ENCODE results near the gene PPP5C.
A peak's percentile ranks its signal among the peaks of the same experiment; 100 is the strongest.
"Not testable (repeated sequence)": the region's sequence is repeated elsewhere in the genome, so short reads cannot be mapped to it uniquely, and the experiment has no call there.

PPP5C gene

DNA sequence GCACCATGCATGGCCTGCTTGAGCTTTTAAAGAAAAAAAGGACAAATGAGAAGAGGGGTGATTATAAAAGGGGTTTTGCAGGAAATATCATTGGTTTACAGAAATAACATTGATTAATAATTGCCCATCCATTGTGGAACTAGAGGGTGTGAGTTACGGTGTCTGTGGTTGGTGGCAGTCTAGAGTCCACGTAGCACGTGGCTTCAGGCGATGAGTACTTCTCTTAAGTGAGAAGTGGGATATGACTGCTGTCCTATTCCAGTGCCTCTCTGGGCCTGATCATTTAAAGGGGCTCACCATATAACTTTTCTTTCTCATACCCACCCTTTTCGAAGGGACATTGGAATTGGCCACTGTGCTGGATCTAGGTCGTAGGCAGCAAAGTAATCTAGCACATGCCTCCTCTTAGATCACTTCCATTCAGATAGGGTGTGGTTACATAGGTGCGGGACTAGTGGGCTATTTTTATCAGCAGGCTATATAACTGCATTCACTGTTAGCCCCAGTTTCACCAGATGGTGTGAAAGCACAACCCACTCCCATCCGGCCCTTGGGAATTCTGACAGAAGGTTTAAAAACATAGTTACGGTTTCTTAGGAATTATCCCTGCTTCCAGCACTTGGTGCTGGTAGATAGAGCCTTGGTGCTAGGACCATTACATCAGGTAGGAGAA, 19.9 kb downstream of the PPP5C start:
- peak; percentile 76 for DNase-seq (ENCODE audit: low spot score)

DNA sequence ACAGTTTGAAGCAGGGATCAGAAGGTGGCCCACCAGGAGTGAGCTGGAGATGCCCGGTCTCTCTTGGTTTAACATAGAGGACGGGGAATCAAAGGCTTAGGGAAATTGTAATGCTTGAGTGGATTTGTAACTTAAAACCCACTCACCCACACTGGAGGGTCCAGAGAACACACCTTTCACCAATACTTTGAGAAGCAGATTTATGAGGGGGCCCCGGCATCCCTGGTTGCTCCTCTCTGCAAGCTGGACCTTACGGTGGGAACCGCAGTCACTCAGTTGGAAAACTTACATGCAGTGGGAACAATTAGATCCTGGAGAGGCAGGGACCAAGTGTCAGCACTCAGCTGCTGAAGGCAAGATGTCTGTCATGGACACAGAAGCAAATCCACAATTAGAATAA, 20.5 kb downstream of the PPP5C start:
- no peak for DNase-seq (ENCODE audit: low spot score)

DNA sequence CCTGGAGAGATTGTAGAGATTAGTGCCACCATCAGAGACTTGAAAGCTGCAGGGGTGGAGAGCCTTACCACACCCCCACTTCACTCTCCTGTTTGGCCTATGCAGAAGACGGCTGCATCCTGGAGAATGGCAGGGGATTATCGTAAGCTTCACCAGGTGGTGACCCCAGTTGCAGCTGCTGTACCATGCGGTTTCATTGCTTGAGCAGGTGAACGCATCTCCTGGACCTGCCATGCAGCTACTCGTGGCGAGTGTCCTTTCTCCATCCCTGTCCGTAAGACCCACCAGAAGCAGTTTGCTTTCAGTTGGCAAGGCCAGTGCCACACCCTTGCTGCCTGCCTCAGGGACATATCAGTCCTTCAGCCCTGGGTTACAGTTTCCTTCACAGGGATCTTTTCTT, 21.2 kb downstream of the PPP5C start:
- peak; percentile 81 for DNase-seq (ENCODE audit: low spot score)

DNA sequence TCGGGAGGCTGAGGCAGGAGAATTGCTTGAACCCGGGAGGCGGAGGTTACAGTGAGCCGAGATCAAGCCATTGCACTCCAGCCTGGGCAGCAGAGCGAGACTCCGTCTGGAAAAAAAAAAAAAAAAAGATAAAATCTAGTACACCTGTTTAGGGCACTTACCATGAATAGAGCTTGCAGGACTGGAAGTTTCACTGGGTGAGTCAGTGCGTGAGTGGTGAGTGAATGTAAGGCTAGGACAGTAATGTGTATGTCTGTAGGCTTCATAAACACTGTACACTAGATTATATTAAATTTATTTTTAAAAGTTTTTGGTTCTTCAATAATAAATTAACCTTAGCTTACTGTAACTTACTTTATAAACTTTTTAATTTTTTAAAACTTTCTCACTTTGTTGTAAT, 22.9 kb downstream of the PPP5C start:
- DNase-seq (ENCODE audit: low spot score) = no peak

DNA sequence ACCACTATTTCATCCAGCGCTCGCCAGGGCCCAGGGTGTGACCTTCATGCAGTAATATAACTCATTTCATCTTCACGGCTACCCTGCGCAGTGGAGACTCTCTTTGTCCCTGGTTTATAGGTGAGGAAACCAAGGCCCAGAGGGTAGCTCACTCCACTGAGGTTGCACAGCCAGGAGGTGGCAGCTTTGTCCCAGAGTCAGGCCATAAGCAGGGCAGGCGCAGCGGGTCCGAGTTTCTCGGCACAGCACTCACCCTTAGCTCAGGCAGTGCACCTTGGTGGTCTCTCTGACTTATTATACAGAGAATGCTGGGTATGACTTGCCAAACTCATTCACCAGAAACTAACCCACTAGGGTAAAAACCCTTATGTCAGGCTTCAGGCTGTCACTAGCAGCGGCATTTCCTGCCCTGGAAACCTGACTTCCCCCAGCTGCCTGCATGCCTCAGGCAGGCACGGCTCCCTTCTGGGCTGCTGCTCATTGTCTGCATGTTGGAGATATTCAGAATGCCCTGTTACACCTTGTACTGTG, 24.5 kb downstream of the PPP5C start:
- DNase-seq (ENCODE audit: low spot score) = no peak

DNA sequence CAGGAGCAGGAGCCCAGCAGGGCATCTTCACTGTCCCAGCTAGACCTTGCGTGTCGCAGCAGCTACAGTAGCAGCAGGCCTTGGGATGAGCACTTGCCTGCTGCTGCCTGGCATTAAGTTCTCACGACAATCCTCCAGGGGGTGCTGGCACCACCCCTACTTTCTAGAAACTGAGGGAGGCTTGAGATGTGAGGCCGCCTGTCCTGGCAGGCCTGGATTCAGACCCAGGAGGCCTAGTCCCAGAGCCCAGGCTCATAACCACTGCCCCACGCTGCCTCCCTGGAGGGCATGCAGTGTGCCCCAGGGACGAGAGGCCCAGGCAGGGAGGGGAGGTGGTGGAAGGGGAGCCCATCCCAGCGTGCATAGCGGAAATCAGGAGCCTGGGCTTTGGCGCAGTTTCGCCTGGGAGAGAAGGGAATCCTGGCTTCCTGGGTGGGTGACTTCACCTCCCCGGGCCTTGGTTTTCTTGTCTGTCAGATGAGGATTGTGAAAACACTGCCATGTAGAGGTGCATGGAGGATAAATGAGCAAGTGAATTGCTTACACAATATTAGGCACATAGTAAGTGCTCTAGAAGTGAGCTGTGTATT, 26.1 kb downstream of the PPP5C start:
- DNase-seq (ENCODE audit: low spot score) = peak; percentile 73

DNA sequence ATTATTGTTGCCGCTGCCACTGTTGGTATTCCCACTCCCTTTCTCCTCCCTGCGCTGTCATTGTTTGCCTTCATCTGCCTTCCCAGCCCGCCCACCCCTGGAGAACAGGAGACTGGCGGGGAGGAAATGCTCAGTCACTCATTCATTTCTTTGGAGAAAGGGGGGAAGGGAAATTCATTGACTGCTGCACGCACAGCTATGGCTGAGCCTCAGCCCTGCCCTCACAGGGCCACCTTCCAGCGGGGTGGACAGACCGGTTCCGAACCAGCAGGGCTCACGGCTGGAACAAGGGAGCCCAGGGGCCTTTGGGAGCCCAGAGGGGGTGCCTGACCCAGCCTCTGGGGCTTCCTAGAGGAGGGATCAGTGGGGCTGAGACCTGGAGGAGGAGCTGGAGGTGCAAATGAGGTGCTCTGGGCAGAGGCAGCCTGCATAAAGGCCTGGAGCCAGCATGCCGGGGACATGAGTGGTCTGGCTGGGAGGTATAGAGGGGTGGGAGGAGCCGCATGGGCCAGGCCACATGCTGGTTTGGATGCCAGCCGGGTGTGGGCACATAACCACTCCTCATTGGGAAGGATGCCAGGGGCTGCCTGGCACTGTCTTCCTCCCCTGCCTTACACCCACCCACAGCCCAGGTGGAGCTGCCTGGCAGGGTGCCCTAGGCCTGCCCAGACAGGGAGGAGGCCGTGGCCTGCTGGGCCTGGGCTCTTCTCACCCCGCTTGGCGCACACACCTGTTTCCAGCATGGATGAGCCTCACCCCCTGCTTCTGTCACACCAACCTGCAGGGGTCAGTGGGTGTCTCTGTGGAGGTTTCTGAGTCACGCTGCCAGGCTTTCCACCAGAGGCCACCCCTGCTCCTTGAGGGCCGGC, 26.8 kb downstream of the PPP5C start:
- peak; percentile 64 for DNase-seq (ENCODE audit: low spot score)

DNA sequence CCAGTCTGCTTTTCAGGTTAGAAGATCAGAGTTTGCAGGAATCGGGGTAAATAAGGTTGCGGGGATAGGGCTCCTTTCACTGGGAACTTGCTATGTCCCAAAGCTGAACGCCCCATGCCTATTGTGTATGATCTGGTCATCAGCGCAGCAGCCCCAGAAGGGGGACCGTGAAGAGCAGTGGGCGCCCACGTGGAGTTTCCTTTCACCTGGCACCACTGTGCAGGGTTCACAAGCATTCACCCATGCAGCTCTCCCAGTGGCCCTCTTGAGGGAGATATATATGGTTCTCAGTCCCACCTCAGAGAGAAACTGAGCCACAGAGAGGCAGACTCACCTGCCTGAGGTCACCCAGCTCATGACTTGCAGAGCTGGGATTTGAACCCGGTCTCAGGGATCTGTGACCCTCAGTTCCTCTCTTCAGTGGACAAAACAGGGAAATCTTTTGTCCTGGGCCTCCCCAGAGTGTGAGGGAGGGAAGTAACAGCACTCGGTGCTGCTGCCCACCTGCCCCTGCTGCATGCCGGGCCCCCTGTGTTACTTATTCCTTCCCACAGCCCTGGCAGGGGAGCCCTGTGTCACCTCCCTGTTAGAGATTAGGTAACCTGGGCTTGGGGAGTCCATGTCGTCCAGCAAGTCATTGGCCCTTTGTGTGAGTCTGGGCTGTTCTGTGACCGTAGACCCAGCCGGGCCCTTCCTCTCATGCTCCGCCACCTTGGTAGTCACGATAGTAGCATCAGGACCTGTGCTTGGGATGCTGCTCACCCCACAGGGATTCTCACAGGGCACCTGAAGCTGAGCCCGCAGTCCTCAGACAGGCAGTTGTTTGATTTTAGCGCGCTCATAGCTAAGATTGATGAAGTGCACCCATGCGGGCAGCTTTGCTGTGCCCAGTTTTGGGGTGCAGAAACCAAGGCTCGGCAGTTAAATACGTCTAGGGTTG, 27.9 kb downstream of the PPP5C start:
- DNase-seq (ENCODE audit: low spot score) = no peak

DNA sequence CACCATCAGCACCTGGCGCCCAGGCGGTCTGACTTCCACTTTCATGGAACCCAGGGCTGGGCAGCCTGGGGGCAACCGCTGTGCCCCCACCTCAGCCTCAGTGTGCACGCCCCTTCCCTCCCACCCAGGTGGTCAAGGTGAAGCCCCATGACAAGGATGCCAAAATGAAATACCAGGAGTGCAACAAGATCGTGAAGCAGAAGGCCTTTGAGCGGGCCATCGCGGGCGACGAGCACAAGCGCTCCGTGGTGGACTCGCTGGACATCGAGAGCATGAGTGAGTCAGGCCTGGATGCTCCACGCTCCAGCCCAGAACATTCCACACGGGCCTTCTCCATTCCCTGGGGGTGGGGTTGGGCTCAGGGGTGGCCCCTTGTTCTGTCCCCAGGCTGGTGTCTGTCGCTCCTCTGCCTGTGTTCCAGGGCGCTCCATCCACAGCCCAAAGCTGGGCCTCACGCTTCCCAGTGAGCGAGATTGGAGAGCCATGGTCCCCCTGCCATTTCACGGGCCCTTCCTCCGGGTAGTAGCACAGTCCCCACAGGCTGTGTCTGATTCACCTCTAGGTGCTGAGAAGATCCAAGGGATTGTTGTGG, 28.7 kb downstream of the PPP5C start:
- not testable (repeated sequence) for DNase-seq (ENCODE audit: low spot score)

DNA sequence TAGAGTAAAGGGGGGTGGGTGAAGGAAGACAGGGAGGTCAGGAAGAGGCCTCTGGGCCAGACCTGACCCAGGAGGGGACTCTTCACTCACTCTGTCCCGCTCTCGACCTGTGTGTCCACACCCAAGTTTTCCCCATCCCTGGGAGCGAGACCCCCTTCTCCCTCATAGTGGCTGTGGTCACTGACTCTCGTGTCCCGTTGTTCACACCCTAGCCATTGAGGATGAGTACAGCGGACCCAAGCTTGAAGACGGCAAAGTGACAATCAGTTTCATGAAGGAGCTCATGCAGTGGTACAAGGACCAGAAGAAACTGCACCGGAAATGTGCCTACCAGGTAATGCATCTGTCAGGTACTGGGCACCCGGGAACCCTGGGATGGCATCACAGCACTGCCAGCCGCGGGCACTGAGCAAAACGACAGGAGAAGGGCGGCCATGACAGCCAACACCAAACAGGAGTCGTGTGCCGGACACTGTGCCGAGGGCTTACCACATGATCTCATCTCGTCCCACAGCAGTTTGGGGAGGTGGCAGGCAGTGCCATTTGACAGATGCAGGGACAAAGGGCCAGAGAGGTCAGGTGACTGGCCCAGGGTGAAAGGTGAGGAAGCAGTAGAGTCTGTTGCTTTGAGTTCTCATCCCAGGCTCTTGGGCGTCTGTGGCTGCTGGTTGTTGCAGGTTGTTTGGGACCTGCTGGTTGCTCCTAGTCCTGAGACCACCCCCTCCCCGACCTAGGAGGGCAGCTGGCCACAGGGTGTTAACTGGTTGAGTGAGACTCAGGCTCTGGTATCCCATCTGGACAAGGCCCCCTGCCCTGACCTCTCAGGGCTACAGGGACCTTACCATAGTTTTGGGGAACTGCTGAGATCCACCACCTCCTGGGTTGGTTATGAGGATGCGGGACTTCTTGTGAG, 29.6 kb downstream of the PPP5C start:
- no peak for DNase-seq (ENCODE audit: low spot score)

DNA sequence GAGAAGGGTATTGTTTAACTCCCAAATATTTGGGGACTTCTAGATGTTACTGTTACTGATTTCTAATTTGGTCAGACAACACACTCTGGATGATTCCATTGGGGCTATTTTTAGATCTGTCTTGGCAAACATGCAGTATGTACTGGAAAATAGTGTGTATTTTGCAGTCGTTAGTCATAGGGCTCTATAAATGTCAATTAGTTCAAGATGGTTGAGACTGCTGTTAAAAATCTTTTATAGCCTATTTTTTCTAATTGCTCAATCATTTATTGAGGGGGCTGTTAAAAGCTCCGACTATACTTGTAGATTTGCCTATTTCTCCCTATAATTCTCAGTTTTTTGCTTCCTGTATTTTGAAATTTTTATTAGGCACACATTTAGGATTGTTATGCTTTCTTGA, 31.4 kb downstream of the PPP5C start:
- DNase-seq (ENCODE audit: low spot score) = no peak

DNA sequence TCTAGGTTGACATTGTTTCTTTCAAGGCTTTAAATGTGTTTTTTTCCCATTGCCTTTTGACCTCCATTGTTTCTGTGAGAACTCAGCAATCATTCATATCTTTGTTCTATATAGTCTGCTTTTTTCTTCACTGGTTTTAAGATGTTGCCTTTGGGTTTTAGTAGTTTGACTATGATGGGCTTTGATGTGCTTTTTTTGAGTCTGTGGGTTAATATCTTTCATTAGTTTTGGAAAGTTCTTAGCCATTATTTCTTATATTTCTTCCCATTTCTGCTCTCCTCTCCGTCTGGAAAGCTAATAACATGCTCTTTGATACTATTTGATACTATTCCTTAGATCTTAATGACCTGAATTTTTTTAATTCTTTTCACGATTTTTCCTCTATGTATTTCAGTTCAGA, 33.8 kb downstream of the PPP5C start:
- DNase-seq (ENCODE audit: low spot score) = no peak

DNA sequence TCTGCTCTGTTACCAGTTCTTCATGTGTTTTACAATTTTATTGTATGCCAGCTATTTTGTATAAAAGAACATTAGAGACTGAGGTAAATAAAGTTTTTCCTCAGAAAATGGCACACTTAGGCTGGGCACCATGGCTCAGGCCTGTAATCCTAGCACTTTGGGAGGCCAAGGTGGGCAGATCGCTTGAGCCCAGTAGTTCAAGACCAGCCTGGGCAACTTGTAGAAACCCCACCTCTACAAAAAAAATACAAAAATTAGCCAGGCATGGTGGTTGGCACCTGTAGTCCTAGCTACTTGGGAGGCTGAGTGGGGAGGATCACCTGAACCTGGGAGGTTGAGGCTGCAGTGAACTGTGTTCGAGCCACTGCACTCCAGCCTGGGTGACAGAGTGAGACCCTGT, 34.5 kb downstream of the PPP5C start:
- DNase-seq (ENCODE audit: low spot score) = no peak

DNA sequence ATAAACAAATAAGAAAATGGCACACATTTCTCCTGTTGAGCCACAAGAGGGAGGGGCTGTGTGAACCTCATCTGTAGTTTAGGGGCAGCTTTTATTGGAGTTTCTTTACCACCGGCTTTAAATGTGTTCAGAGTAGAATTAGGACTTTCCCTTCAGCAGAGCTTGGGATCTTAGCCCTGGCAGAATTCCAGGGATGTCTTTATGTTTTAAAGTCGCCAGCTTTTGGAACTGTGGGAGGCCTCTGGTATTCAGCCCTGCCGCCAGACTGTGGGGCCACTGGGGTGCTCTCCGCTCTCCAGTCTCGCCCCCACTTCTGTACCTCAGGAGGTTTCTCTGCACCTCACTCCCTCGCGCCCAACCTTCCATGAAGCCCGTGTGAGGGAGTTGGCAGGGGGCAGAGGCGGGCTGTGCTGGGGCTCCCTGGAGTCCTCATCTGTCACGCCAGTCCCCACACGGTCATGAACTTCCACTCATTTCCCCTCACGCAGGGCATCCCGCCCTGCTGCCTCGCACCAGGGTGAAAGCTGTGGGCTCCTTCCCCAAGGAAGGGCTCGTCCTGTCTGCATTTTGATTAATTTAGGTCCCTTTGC, 35.0 kb downstream of the PPP5C start:
- DNase-seq (ENCODE audit: low spot score) = no peak

DNA sequence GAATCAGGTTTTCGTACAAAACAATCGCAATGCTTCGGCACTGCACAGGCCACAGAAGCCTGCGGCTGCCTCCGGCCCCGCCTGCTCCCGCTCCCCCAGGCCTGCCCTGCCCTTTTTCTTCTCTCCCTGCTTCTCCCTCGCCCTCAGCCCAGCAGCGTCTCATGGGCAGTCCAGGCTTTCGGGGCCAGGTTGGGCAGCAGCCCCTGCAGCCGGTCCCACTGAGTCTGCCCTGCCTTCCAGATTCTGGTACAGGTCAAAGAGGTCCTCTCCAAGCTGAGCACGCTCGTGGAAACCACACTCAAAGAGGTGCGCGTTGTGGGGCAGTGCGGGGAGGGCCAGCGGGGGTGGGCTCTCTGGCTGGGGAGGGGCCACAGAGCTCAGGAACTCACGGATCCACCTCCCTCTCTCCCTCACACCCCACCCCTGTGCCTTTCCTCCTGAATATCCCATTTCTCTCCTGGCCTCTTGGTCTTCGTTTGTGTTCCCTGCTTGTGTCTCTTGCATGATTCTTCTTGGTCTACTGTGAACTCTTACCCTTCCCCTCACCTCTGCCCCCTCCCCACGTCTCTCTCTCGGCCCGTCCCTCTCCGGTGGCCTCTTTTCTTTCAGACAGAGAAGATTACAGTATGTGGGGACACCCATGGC, 36.4 kb downstream of the PPP5C start:
- DNase-seq (ENCODE audit: low spot score) = no peak

DNA sequence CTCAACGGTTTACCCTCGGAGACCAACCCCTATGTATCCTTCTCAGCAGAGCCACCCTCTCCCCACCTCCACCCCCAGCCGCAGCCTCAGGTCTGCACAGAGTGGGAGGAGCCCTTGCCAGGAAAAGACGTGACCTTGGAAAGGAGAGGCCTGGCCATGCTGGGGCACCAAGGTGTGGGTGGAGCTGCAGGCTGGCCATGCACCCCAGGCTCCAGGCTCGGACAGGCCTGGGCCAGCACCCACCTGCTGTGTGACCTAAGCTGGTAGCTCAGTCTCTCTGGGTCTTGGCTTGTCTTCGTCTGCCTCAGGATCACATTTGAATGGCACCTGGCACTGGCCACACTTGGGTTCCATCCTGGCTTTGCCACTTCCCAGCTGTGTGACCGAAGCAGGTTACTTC, 37.0 kb downstream of the PPP5C start:
- DNase-seq (ENCODE audit: low spot score) = peak; percentile 20

DNA sequence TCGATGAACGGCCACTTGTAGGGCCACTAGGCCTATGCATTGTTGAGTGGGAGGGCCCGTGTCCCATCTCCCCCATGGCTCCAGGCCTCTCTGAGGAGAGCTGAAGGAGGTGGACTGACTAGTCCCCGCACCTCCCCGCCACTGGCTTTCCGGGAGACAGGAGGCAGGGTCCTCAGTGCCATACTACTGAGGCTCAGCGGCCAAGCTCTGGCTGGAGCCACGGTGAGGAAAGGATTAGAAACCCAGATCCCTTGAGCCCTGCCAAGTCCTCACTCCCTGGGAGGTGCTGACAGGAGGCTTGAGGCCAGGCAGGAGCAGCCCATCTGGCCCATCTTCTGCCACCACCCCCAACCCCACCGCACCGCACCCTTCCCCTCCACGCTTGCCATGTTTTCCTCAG, 37.5 kb downstream of the PPP5C start:
- DNase-seq (ENCODE audit: low spot score) = peak; percentile 83

DNA sequence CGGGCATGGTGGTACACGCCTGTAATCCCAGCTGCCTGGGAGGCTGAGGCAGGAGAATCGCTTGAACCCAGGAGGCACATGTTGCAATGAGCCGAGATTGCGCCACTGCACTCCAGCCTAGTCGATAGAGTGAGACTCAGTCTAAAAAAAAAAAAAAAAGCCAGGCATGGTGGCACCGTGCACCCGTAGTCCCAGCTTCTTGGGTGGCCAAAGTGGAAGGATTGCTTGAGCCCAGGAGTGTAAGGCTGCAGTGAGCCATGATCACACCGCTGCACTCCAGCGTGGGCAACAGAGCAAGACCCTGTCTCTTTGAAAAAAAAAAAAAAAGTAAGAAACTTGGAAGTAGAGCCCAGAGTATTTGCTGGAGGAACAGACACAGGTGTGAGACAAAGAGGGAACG, 38.7 kb downstream of the PPP5C start:
- no peak for DNase-seq (ENCODE audit: low spot score)

DNA sequence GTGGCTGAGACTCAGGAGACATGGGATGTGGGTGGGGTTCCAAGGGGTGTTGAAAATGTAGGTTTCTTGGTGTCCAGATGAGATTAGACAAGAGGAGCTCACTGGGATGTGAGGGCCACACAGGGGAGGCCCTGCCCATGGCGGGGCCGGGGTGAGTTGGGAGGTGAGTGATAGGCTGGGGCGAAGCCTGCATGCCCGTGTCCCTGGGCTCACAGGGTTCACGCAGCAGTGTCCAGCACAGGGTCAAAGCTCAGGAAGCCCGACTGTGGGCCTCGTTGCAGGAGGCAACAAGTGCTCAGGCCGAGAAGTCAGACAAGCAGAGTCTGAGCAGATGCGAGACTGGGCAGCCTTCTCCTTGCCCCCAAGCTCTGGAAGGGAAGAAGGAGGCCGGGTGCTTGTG, 39.3 kb downstream of the PPP5C start:
- DNase-seq (ENCODE audit: low spot score) = no peak

All from D341Med (cell line).